ENCODE data around the gene TLR4.

Gene TLR4

DNA sequence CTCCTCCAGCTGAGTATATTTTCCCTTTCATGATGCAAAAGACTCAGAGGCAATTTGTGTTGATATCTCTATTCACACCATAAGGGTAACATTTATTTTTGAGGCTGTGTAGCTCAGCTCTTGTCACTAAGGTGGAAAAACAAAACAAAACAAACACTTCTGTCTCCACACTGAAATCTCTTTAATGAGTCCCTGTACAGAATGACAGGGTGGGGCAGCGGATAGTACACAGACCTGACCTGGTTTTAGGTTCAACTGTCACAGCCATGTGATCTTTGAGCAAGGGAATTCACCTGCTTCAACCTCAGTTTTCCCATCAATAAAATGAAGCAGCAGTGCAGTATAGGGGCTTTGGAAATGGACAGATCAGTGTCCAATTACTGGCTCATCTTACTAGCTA lies 29.3 kb downstream of the TLR4 start:
- TF ChIP-seq, protein P1, sequence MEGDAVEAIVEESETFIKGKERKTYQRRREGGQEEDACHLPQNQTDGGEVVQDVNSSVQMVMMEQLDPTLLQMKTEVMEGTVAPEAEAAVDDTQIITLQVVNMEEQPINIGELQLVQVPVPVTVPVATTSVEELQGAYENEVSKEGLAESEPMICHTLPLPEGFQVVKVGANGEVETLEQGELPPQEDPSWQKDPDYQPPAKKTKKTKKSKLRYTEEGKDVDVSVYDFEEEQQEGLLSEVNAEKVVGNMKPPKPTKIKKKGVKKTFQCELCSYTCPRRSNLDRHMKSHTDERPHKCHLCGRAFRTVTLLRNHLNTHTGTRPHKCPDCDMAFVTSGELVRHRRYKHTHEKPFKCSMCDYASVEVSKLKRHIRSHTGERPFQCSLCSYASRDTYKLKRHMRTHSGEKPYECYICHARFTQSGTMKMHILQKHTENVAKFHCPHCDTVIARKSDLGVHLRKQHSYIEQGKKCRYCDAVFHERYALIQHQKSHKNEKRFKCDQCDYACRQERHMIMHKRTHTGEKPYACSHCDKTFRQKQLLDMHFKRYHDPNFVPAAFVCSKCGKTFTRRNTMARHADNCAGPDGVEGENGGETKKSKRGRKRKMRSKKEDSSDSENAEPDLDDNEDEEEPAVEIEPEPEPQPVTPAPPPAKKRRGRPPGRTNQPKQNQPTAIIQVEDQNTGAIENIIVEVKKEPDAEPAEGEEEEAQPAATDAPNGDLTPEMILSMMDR (IDR thresholded peaks at IDR 0.05): no peak
- H3K36me3 ChIP-seq: no peaks in the 10 kb centered on the region
- H3K4me3 ChIP-seq (ENCODE audit: low read depth in 1 of 2, low read length in 1 of 2): no peak overlapping the region
- H3K27ac ChIP-seq: no peak overlapping the region
- no peaks in the 10 kb centered on the region for H3K27me3 ChIP-seq
- no peaks in the 10 kb centered on the region for H3K4me1 ChIP-seq (ENCODE audit: control insufficient read depth in 1 of 2, insufficient read depth in 1 of 2, low read depth in 1 of 2, low read length in 1 of 2)
- no peaks in the 10 kb centered on the region for H3K9me3 ChIP-seq

DNA sequence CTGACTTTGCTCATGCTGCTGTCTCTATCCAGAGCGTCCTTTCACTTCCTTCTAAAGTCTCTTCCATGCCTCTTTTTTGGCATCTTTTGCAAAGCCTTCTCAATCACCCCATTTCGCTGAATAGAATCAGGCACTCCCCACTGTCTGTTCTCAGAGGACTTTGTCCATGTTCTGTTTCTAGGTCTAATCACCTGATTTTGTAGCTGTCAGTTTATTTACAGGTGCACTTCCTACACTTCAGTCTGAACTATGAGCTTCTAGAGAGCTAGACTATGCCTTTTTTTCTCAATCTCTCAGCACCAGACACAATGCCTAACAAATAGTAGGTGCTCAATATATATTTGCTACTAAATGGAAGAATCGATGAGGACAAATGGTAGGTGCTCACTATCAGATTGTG lies 29.9 kb downstream of the TLR4 start:
- H3K27ac ChIP-seq: no peak overlapping the region
- H3K4me1 ChIP-seq (ENCODE audit: control insufficient read depth in 1 of 2, insufficient read depth in 1 of 2, low read depth in 1 of 2, low read length in 1 of 2): no peaks in the 10 kb centered on the region
- H3K36me3 ChIP-seq: no peaks in the 10 kb centered on the region
- no peaks in the 10 kb centered on the region for H3K9me3 ChIP-seq
- no peaks in the 10 kb centered on the region for H3K27me3 ChIP-seq
- no peak overlapping the region for H3K4me3 ChIP-seq (ENCODE audit: low read depth in 1 of 2, low read length in 1 of 2)
- TF ChIP-seq, protein P1 (IDR thresholded peaks at IDR 0.05): no peak

DNA sequence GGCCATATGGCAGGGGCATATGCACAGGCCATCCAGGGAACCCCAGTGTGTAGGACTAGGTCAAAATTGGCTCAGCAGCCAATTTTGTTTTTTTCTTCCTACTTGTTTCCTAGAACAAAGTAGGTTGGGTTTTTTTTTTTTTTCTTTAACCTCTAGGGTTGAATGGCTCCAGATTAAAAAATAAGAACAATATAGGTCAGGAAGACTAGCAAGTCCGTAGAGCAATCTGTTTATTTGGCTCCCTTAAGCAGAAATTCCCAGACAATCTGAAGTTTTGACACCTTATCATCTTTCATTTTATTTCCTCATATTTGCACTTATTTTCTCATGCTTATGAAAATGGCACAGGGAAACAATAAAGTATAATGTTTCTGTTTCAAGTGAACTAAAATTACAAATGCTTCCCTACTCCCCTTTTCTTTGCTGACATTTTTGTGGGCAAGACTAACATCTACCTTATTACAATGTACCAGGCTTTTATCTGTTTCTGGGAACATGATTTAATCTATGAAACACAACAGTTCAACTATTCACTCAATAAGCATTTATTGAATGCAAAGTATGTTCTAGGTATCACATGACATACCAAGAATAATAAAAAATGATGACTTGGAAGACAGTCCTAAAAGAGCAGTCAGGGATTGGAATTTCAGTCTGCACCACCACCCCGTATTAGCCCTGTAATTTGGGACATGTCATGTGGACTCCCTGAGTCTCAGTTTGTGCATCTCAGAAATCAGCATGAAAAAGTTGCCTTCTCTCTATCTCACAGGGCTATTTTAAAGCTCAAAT lies 30.5 kb downstream of the TLR4 start:
- Histone ChIP-seq H3K4me3 (ENCODE audit: low read depth in 1 of 2, low read length in 1 of 2) (no peak overlapping the region), H3K27ac (no peak overlapping the region)

DNA sequence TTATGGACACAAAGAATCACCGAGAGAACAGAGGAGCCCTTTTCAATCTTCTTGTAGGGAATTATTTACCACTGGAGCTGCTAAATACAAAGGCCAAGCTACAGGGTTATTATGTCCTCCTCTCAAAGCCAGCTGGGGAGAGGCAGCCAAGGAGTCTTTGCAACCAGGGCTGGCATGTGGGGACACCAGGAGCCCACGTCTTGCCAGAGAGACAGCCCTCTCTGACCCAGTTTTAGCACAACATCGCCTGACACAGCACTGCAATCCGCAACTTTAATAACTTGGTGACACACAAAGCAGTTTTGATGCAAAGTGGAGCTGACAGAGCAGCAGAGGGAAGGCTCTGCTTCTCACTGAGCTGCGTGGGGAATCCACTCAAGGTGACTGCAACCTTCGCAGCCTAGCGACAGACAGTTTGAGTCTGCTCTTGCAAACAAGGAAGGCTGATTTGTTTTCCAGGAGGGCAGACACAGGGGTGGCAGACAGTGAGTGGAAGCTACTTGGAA lies 33.6 kb downstream of the TLR4 start:
- TF ChIP-seq, protein P1 (IDR thresholded peaks at IDR 0.05): no peak
- no peak overlapping the region for H3K27ac ChIP-seq
- H3K4me3 ChIP-seq (ENCODE audit: low read depth in 1 of 2, low read length in 1 of 2): no peak overlapping the region
- H3K9me3 ChIP-seq: no peaks in the 10 kb centered on the region
- no peaks in the 10 kb centered on the region for H3K36me3 ChIP-seq
- H3K27me3 ChIP-seq: no peaks in the 10 kb centered on the region
- H3K4me1 ChIP-seq (ENCODE audit: control insufficient read depth in 1 of 2, insufficient read depth in 1 of 2, low read depth in 1 of 2, low read length in 1 of 2): no peaks in the 10 kb centered on the region

More for the DNA sequence above, 30.5 kb downstream of the TLR4 start:
- no peaks in the 10 kb centered on the region for H3K4me1 ChIP-seq (ENCODE audit: control insufficient read depth in 1 of 2, insufficient read depth in 1 of 2, low read depth in 1 of 2, low read length in 1 of 2)
- TF ChIP-seq, protein P1 (IDR thresholded peaks at IDR 0.05): no peak
- H3K27me3 ChIP-seq: no peaks in the 10 kb centered on the region
- H3K36me3 ChIP-seq: no peaks in the 10 kb centered on the region
- H3K9me3 ChIP-seq: no peaks in the 10 kb centered on the region

DNA sequence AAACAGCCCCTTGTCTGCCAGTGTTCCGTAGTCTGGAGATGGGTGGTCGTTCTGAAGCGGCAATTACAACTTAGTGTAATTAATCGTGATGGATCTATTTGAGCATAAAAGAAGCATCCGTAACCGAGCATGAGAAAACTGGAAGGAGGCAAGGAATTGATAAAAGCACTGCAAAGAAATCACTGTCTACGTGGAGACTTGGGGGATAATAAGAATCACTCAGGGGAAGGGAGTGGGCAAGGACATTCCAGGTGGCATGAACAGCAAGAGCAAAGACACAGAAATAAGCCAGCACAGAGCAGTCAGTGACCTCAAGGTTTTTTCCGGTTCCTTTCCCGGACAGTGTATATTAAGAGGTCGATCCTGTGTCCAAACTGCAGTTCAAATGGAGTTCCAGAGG lies 35.0 kb downstream of the TLR4 start:
- no peaks in the 10 kb centered on the region for H3K4me1 ChIP-seq (ENCODE audit: control insufficient read depth in 1 of 2, insufficient read depth in 1 of 2, low read depth in 1 of 2, low read length in 1 of 2)
- H3K27ac ChIP-seq: no peak overlapping the region
- TF ChIP-seq, protein P1 (IDR thresholded peaks at IDR 0.05): no peak
- H3K36me3 ChIP-seq: no peaks in the 10 kb centered on the region
- no peaks in the 10 kb centered on the region for H3K9me3 ChIP-seq
- H3K27me3 ChIP-seq: peaks cover 14% of the 10 kb centered on the region
- no peak overlapping the region for H3K4me3 ChIP-seq (ENCODE audit: low read depth in 1 of 2, low read length in 1 of 2)
